MM.1S (cell line): ENCODE measurements around the gene UBXN6.

Experiments
- EZH2 ChIP-seq: fragments of 300-600 bp; sonication (generic); optimal IDR thresholded peaks from 2 replicates; pipeline ENCODE3; 2017; ENCODE audit warnings: low read depth, mild to moderate bottlenecking, antibody characterized with exemption, low read length, mixed read lengths
- TF ChIP-seq, protein P1 (sequence below): fragments of 300-600 bp; sonication (generic); IDR thresholded peaks from 2 replicates; pipeline ENCODE4 v1.5.1; 2016; ENCODE audit warnings: antibody characterized with exemption, low read length, mixed read lengths

DNA sequence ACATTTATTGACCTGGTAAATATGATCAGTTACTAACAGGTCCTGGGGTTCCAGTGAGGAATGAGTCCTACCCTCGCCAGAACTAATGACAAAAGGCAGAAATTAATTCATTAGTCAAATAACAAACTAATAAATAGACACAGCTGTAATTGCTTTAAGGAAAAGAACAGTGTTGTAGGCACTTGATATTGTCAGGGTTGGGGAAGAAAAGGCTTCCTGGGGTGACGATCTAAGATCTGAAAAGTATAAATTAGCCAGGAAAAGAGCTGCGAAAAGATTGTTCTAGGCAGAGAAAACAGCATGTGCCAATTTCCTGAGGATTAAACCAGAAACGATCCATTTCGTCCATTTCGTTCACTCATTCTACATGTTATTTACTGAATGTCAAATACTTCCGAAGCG is 55.8 kb downstream of the UBXN6 start:
- TF ChIP-seq, protein P1, sequence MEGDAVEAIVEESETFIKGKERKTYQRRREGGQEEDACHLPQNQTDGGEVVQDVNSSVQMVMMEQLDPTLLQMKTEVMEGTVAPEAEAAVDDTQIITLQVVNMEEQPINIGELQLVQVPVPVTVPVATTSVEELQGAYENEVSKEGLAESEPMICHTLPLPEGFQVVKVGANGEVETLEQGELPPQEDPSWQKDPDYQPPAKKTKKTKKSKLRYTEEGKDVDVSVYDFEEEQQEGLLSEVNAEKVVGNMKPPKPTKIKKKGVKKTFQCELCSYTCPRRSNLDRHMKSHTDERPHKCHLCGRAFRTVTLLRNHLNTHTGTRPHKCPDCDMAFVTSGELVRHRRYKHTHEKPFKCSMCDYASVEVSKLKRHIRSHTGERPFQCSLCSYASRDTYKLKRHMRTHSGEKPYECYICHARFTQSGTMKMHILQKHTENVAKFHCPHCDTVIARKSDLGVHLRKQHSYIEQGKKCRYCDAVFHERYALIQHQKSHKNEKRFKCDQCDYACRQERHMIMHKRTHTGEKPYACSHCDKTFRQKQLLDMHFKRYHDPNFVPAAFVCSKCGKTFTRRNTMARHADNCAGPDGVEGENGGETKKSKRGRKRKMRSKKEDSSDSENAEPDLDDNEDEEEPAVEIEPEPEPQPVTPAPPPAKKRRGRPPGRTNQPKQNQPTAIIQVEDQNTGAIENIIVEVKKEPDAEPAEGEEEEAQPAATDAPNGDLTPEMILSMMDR, result no peak
- TF ChIP-seq EZH2, result no peak
